Effector CD4-positive, alpha-beta T cell (primary cell): ENCODE data around the gene ANXA4.
"Not testable (repeated sequence)": the region's sequence is repeated elsewhere in the genome, so short reads cannot be mapped to it uniquely, and the experiment has no call there.

Experiments used
- DNase-seq: peaks from one replicate; pipeline ENCODE4 v3.0.0-alpha.2; 2020

The ANXA4 gene

DNA sequence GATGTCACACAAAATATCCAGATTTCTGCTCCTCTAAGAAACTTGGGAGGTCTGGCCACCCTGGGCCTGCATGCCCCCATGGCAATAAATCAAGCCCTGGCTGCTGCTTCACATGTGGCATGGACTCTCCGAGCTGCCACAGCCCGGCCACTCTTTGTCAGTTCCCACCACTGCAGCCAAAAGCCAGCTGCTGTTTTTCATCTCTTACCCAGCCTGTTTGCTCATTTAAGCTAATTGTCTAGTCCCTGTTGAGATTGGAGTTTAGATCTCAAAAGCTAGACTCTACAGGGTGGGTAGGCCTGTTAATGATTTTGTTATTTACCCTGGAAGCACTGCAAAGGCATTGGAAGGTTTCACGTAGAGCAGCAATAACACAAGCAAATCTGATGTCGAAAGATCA is 20.9 kb upstream of the ANXA4 start:
- no peak for DNase-seq

DNA sequence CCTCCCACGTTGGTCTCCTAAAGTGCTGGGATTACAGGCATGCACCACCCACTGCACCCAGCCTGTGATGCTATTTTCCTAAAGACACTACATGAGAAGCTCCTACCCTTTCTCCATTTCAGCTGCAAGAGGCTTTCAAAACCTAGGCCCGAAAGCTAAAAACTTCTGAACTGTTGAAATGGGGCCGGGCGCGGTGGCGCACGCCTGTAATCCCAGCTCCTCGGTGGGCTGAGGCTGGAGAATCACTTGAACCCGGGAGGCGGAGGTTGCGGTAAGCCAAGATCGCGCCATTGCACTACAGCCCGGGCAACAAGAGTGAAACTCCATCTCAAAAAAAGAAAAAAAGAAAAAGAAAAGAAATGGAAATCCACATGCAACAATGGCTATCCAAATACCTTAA is 18.1 kb upstream of the ANXA4 start:
- no peak for DNase-seq

DNA sequence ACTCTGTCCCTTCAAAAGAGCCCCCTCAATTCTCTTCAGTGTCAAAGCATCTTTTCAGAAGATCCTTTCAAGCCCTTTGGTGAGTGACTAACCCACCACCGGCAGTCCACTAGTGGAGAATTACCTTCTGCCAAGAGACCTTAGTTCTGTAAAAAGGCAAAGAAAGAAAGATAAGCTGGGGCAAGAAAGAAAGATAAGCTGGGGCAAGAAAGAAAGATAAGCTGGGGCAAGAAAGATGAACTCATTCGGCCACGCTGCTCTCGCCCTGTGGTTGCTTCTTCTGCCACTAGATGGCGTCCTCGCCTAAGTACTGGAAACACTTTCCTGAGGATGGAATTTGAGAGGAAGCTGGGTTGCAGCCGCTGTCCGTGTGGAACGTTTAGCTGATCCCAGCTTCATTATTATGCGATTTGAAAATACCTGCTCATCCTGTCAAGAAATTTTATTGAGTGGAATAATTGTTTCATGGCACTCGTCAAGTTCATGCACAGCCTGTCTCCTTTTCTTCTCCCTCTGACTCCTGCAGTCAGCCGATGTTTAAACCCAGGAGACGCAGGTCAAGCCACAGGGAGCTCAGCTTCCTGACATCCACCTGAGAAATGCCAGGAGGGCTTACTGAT is 17.3 kb upstream of the ANXA4 start:
- DNase-seq: peak; percentile 87

DNA sequence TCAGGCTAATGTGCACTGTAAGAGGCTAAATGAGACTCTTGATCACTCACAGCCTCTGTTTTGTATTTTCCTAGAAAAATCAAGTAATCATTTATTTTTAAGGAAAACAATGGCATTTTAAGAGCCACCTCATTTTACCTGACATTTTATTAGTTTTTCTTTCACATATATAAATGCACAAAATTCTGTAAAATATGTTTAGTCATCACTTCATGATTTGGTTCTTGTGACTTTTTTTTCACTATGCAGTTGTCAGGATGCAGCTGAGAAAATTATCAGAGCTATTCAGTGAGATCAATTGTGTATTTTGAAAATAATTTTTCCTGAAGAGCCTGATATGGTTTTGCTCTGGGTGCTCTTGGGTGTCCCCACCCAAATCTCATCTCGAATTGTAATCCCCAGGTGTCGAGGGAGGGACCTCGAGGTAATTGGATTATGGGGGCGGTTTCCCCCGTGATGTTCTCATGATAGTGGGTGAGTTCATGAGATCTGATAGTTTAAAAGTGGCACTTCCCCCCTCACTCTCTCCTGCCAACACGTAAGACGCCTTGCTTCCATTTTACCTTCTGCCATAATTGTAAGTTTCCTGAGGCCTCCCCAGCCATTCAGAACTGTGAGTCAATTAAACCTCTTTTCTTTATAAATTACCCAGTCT is 16.1 kb upstream of the ANXA4 start:
- DNase-seq: no peak

DNA sequence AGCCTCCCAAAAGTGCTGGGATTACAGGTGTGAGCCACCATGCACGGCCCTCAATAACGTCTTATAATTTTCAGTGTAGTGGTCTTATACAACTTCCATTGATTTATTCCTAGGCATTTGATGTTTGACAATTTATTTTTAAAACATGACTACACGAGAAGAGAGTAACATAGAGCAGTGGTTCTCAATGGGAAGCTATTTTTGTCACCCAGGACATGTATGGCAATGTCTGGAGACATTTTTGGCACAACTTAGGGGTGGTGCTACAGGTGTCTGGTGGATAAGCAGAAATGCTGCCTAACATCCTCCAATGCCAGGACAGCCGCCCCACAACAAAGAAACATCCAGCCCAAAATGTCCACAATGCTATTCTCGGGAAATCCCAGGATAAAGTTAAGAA is 12.7 kb upstream of the ANXA4 start:
- DNase-seq: no peak

DNA sequence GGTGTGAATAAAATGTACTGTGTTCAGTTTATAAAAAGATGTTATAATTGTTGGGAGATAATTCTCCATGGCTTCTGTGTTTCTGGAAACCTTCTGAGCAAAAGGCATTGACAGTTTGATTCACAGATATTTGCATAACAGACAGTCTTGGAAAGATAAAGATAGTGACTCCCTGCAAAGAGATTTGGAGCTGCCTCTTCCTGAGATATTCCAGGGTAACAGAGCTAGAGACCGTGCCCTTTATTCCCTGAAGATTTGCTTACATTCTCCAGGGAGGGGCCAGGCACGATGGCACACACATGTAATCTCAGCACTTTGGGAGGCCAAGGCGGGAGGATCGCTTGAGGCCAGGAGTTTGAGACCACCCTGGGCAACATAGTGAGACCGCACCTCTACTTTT is 12.2 kb upstream of the ANXA4 start:
- DNase-seq: no peak

DNA sequence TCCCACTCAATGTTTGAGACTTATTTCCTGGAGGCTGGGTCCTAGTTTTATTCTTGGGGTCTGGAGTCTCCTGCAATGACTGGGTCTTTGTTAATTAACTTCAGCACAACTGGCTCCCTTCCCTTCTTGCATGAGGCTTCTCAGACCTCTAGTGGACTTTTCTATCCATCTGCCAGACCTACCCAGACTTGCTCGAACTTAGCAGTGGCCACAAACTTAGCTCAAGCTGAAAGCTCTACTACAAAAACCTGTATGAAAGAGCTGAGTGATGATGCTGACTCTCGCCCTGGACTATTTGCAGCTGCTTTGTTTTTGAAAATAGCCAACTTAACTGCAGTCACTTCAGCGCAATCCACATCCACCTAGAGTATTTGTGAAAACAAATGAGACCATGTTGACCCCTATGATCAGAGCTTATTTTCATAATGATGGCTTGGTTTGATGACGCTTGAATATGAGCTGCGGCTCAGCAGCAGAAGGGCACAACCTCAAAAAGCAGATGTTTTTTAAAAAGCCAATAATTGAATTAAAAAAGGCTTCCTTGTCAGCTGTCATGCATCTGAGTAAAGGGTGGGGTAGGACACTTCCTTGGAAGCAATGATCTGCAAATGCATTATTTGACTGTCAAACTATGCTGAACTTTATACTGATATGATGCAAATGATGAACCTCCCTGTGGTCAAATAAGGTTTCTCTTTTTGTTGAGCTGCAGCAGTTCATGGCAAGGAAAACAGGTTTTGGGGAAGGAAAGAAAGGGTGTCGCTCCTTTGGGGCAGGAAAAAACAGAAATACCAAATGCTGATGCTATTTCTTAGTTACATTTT is 10.6 kb upstream of the ANXA4 start:
- DNase-seq: no peak

DNA sequence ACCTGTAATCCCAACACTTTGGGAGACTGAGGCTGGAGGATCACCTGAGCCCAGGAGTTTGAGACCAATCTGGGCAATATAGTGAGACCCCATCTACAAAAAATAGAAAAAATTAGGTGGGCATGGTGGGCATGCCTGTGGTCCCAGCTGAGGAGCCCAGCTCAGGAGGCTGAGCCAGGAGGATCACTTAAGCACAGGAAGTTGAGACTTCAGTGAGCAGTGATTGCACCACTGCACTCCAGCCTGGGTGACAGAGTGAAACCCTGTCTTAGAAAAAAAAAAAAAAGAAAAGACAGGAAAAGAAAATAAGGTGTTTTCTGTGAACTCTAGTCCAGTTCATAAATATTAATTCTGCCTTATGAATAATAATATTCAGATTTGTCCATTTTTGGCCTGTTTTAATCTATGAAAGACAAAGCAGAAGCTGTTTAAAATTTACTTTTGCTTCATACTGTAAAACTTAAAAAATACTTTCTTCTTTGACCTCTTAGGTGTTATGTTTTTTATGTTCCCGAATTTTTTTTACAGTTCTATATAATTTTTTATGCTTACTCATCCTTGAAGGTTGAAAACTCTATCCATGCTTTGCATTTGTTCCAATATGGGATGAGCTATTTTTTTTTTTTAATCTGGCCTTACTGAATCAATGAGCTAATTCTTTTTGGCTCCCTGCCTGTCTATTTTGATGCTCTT is 8.4 kb upstream of the ANXA4 start:
- no peak for DNase-seq

DNA sequence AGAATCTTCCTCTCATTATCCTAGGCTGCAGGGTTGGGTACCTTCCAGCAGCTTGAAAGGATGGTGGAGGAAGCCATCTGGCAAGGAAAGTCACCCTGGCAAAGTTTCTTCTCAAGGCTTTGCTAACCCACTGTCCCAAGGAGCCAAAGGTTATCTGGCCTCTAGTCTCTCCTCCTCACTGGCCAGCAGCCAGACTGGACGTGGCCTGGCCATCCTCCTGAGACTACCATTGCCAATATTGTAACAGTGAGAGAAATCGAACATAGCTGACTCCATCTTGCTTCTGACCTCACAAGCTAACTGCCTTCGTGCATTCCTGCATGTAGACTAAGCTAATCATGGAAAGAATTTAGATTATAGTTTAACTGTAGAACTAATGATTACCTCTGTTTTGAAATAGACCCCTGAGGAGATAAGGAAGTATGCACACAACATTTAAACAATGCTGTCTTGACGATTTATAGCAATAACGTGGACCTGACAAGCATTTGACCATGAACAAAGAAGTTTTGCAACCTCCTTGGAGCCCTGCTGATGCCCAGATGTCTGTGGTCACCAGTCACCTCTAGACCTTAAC is 7.8 kb upstream of the ANXA4 start:
- no peak for DNase-seq

DNA sequence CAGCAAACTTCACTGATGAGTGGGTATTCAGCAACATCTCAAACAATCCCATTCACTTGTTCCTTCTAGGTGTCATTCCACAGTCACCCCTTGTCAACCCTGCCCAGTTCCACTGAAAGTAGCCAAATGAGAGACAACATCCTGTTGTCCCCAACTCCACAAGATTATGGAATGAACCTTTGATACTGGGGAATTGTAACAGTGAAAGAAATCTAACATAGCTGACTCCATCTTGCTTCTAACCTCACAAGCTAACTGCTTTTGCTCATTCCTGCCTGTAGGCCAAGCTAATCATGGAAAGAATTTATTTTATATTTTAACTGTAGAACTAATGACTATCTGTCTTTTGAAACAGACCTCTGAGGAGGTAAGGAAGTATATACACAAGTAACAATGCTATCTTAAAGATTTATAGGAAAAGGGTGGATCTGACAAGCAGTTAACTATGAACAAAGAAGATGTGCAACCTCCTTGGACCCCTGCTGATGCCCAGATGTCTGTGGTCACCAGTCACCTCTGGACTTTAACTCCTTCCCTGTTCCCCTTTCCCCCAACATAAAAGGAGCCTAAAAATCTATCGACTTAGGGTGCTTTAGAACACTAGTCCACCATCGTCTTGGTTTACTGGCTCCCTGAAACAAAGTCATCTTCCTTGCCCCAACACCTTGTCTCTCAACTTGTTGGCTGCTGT is 6.9 kb upstream of the ANXA4 start:
- DNase-seq: no peak

DNA sequence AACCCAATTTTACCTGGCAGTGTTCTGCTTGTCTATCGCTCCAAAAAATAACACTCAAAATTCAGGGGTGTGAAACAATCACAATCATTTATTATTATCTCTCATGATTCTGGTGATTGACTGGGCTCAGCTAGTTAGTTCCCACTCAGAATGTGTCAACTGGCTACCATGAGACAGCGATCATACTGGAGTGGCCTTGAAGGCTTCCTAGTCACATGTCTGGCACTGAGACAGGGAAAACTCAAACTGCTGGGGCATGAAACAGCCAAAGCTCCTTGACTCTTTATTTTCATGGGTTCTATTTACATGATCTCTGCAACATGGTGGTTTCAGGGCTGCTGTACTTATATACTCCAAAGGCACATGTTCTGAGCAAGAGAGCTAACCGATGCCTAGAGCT is 6.2 kb upstream of the ANXA4 start:
- no peak for DNase-seq

DNA sequence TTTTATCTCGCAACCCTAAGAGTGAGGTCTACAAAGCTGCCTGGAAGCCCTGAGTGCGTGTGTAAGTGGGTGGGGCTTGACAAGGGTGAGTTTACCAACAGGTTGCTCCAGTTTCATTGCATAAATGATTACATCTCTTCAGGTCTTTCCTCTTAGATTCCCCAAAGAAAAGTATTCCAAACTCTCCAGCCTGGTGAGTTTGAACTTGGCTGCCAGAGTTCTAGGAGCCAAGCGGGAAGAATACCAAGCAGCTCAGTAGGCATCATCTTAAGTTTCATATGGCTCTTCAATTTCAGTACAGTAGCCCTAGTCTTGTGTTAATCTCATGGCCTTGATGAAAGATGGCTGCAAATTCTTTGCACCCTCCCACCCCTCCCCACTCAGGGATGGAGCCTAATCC is 3.8 kb upstream of the ANXA4 start:
- DNase-seq: not testable (repeated sequence)

DNA sequence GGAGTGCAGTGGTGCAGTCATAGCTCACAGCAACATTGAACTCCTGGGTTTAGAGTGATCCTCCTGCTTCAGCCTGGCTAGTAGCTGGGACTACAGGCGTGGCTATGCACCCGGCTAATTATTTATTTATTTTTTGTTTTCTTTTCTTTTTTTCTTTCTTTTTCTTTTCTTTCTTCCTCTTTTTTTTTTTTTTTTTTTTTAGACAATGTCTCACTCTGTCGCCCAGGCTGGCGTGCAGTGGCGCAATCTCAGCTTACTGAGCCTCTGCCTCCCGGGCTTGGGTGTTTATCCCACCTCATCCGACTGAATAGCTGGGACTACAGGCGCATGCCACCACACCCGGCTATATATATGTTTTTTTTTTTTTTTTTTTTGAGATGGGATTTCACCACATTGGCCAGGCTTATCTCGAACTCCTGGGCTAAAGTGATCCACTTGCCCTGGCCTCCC is 1.4 kb upstream of the ANXA4 start:
- DNase-seq: no peak

DNA sequence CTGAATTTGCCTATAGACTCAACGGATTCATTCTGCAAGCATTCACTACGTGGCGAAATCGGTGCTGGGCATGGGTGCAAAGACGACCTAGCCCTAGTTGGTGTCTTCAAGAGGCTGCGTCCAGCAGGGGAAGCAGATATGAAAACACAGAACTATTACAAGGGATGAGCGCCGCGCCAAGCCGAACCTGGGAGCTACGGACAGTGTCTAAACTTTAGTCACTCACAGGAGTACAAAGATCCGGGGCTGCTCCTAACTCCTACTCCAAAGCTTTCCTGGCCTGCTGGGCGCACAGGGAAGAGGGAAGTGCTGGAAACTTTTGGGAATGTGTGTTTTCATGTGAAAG is 732 bp upstream of the ANXA4 start:
- no peak for DNase-seq

DNA sequence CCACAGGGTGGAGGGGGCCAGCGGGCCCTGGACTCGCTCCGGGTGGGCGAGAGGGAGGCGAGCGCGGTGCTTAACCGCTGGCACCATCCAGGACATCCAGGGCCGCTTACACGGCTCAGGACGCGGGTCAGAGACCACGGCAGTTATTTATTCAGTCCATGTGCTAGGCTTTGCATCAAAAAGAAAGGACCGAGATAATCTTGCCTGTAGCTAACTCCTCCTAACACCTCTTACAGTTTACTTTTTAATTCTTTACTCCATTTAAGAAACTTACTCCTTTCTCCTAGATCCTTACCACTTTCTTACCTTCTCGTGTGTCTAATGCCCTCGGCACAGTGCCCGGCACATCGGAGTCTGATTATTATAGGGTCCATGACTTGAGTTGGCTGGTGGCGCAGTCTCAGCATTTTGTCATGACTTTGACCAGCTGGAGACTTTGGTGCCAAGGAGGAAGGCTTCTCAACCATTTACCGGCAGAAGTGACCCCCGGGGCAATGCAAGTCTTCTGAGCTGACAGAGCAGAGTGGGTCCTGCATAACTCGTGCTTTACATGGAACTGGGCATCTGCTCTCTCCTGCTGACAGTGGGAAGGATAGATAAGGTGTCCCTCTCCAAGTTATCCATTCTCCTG is 503 bp downstream of the ANXA4 start:
- no peak for DNase-seq

DNA sequence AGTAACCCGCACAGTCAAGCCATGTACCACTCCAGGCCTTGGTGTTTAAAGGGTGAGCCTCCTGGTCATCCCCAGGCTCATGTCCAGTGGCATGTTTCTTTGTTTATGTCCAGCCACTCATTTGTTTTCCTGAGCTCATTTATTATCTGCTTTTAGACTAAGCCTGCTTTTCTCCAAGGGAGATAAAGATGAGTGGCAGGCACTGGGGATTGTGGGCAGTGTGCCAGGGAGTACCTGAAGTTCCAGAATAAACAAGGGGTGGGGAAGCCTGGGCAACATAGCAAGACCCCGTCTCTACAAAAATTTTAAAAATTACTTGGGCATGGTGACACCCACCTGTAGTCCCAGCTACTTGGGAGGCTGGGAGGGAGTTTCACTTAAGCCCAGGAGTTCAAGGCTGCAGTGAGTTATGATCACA is 1.9 kb downstream of the ANXA4 start:
- DNase-seq: no peak

DNA sequence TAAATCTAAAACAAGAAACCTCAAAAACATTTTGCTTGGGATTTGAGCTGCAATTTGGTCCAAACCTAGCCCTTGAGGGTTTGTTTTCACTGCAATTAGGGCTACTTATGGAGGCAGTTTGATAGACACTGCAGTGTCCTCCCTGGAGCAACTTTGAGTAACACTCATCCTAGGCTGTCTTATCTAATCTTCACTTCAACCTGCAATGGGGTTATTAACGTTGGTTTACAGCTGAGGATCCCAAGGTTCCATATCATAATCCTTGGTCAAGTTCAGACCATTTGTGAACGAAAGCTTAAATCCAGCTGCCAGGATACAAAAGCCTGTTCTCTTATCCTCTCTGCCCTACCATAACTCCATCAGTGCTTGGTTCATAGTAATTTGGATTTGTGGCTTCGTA is 2.5 kb downstream of the ANXA4 start:
- no peak for DNase-seq

DNA sequence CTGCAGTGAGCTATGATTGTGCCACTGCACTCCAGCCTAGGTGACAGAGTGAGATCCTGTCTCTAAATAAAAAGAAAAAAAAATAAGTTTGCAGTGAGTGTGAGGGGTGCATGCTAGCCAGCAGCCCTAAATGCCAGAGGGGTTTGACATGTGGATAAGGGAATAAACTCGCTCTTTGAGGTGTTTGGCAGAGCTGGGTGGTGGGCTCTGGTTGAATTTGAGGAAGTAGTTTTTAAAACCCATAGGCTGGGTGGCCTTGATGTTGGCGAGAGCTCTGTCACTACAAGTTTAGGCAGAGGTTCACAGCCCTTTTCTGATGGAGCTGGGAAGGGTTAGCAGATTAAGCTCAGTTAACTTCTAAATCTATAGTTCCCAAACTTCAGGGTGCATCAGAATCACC is 3.1 kb downstream of the ANXA4 start:
- no peak for DNase-seq

DNA sequence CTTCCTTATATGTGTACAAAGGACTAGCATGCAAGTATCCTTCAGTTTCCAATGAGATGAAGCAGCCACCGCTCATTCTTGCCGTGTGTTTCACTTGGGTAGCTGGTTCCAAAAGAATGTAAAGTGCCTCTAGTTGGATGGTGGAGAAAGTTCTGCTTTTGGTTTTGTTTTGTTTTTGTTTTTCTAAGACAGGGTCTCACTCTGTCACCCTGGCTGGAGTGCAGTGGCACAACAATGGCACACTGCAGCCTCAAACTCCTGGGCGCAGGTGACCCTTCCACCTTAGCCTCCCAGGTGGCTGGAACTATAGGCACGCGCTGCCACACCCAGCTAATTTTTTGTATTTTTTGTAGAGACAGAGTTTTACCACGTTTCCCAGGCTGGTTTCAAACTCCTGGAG is 8.3 kb downstream of the ANXA4 start:
- no peak for DNase-seq

DNA sequence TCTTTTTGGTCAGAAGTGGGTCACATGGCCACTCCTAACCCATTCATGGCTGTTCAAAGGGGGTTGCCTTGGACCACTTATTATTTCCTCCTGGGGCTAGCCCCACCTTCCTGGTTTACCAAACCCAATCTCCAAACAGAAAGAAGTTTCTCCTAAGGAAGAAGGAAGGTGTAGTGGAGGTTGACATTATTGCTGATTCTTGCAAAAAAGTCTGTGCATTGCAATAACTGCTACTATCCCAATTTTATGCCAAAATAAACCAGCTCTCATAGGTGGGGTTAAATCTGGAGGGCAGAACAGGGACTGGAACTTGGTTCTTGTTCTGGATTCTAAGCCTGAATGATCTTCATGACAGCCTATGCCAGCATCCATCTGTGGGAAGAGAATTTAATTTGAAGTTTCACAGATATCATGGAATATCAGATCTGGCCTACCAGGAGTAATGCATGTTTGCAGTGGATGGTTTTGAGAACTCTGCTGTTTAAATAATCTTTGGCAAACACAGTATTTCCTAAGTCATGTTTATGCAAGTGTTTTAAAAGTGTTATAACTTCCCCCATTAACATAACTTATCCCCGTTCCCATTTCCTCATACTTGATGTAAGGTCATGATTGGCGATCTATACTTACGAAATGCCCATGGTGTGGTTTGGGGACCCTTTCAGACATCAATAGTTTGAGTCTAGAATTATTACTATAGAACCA is 11.9 kb downstream of the ANXA4 start:
- no peak for DNase-seq

DNA sequence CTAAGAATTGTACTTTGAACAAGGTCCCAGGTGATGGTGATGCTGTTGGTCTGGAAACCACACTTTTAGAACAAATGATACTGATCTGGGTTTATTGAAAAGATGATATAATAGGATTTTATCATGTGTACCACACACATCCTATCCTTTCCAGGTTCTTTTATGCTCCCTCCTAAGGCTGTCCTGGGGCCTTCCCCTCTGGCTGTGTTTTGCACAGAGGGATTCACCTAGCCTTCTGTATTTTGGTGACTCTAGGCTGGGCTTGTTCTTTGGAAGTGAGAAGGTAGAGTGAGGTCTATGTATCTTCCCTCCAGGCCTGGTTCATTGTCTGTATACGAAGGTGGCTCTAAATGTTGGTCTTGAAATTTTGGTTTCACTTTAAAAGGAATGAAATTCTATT is 12.7 kb downstream of the ANXA4 start:
- DNase-seq: no peak
